ENCODE data around the gene MXI1.
"Not testable (repeated sequence)": the region's sequence is repeated elsewhere in the genome, so short reads cannot be mapped to it uniquely, and the experiment has no call there.

MXI1 gene

DNA sequence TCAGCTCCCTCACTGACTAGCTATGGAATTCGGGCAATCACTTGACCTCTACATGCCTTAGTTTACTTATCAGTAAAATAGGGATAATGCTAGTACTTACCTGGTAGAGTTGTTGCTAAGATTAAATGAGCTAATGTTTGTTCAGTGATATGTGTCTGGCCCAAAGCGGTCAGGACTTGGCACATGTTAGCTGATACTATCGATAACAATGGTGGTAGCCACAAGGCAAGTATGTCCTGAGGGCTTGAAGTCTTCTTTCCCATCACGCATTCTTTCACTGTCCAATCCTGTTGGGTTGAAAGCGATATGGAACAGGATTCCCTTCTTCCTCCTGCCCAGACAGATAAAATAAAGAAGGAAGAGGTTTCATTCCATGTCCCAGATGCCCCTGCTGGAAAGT, 25.5 kb upstream of the MXI1 start:
- DNase-seq: no peak

DNA sequence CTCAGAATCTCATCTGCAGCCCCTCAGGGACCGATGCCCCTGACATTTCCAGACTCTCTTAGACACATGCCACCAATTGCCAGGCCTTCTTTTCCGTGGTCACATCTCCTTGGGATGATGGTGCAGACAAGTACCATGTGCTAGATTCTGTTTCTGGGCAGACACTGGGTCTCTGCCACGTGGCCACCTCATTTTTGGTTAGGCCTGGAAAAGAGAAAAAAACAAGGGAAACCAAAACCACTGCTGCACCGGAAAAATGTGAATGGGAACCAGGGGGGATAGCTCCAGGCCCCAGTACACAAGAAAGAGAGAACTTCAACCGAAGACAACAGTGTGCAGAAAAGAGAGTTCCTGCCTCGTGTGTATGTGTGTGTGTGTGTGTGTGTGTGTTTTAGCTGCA, 23.0 kb upstream of the MXI1 start:
- DNase-seq: no peak

DNA sequence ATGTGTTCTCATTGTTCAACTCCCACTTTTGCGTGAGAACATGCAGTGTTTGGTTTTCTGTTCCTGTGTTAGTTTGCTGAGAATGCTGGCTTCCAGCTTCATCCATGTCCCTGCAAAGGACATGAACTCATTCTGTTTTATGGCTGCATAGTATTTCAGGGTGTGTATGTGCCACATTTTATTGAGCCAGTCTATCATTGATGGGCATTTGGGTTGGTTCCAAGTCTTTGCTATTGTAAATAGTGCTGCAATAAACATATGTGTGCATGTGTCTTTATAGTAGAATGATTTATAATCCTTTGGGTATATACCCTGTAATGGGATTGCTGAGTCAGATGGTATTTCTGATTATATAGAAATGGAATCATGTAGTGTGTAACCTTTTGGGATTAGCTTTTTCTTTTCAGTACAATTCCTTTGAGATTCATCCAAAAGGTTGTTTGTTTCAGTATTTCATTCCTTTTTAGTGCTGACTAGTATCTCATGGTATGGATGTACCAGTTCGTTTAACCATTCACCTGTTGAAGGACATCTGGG, 21.7 kb upstream of the MXI1 start:
- not testable (repeated sequence) for DNase-seq

DNA sequence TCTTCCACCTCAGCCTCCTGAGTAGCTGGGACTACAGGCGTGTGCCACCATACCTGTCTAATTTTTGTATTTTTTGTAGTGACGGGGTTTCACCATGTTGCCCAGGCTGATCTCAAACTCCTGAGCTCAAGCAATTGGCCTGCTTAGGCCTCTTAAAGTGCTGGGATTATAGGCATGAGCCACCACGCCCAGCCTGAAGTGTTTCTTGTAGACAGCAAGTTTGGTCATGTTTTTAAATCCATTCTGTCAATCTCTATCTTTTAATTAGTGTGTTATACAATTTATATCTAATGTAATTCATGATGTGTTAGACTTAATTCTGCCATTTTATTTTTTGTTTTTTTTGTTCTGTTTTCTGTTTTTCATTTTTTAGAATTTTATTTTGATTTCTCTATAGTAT, 17.2 kb upstream of the MXI1 start:
- peak; percentile 1 for DNase-seq

DNA sequence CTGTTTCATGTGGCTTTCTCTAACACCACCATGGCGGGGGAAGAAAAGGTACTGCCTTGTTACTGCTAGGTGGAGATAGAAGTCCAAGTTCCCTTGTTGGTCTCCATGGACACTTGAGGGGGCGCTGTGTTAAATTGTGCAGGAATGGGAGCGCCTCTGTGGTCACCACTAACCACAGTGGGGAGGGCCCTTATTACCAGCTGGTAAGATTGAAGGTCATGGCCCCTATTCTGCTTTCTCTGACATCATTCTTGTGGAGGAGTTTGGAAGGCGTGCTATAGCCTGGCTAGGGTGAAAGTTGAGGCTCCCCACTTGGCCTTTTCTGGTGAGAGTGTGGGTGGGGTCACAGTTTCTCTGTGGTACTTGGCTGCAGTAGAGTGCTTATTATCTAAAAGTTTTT, 14.9 kb upstream of the MXI1 start:
- peak; percentile 43 for DNase-seq

DNA sequence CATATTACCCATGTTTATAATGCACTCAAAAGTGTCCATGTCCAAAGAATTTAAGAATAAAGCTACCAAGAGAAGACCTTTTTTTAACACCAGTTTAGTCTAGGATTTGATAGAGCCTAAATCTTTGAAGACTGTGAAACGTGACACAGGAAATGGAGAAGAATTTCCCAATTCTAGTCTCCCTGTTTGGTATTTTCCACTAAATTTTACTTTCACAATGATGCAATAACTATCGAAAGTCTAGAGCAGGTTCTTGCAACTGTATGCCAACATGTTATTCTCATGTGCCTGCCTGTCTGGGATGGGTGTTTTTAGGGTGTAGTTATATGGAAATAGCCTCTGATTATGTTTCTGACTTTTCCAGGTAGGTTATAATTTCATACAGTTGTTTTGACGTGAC, 6.9 kb upstream of the MXI1 start:
- no peak for DNase-seq

DNA sequence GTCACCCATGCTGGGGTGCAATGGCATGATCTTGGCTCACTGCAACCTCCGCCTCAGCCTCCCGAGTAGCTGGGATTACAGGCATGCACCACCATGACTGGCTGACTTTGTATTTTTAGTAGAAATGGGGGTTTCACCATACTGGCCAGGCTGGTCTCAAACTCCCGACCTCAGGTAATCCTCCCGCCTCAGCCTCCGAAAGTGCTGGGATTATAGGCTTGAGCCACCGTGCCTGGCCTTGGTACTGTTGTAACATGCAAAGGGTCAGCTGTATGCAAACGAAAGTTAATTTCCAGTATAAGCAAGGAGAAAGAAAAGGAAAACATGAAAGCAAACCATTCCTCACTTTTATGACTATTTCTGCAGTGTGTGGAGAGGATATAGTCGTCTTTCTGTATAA, 6.4 kb upstream of the MXI1 start:
- DNase-seq: not testable (repeated sequence)

DNA sequence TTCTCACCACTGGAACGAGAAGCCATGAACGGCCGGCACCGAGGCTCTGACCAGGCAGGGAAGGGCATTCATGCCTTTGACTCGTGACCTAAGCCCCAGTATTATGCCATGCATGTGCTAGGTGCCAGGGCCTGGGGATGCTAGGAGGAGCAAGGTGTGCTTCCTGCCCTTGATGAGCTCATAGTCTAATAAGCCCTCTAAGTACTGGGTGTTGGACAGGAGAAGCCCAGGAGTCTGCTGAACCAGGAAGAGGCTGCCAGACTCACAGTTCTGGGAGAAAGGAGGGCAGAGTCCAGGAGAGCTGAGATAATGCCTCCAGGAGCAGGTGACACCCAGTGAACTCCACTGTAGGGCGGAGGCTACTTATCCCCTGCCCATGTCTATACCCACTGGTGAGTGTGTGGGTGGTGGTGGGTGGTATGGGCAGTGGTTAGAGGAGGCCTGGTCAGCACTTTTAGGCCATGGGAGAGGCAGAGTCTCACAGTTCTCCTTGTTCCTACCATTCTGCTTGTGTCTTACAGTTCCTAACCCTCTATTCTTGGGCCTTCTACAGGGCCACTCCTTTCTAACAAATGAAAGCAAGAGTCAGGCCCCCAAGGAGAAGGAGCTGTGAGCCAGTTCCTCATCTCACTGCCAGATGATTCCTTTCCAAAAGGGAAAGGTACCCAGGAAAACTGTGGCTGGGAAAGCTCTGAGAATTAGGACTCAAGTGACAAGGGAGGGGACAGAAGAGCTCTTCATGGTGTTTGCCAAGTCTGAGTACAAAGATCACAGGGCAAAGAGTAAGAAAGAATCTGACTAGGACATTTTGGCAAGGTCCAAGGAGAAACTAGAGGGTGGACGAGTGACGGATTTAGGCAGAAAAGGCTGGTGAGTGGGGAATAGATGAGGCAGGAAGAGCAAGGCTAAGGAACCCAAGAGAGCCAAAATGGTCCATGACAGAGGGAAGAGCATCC, 3.6 kb upstream of the MXI1 start:
- no peak for DNase-seq

DNA sequence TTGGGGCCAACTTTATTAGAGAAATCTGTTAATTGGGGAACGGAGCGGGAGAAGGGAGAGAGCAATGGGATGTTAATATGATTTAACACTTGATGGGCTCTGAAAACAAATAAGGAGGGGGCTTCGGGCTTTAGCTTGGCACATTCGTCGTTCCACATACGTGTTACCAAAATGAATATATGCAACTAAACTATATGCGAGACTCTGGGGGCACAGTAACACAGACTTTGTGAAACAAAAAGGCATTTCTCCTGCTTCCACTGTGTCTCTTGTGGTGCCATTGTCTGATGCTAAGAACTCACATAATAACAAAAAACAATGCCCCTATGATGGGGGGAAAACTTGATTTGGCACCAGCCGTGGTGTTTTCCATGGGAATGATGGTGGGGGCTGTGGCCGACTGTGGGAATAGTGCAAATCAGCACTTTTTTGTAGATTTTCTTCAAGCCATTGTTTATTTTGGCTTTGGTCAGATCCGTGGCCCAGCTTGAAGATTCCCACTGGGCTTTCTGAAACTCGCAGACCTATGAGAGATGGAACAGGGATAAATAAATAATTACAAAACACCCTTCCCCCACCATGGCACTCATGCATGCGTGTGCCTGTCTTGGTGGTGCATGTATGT, 2.2 kb upstream of the MXI1 start:
- DNase-seq: no peak

DNA sequence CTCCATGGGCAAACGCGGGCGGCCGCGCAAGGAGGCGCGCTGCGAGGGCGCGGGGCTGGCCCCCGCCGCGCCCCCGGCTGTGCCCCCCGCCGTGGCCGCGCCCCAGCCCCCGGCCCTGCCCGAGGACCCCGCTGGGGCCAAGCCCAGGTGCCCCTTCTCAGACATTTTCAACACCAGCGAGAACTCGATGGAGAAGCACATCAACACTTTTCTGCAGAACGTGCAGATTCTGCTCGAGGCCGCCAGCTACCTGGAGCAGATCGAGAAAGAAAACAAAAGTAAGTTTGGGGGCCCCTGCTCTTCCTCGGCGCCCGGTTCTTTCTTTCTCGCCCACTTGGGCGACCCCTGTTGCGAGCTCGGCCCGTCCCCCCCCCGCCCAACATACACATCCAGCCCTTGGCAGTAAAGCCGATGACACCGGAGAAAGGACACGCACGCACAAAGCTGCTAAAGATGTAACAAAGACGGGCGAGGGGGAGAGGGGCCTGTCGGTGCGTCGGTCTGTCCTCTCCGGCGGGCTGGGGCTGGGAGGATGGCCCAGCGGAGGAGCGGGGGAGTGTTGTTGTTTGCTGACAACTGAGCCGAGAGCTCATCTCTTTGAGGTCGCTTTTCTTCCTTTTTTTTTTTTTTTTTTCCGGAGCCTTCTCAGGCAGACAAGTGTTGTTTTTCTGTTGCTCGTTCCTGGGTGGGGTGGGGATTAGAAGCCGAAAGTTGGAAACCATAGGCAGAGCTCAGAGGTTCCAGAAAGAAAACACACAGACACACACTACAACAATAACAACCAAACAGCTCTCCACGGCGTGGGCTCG, 604 bp downstream of the MXI1 start:
- DNase-seq: peak; percentile 73

DNA sequence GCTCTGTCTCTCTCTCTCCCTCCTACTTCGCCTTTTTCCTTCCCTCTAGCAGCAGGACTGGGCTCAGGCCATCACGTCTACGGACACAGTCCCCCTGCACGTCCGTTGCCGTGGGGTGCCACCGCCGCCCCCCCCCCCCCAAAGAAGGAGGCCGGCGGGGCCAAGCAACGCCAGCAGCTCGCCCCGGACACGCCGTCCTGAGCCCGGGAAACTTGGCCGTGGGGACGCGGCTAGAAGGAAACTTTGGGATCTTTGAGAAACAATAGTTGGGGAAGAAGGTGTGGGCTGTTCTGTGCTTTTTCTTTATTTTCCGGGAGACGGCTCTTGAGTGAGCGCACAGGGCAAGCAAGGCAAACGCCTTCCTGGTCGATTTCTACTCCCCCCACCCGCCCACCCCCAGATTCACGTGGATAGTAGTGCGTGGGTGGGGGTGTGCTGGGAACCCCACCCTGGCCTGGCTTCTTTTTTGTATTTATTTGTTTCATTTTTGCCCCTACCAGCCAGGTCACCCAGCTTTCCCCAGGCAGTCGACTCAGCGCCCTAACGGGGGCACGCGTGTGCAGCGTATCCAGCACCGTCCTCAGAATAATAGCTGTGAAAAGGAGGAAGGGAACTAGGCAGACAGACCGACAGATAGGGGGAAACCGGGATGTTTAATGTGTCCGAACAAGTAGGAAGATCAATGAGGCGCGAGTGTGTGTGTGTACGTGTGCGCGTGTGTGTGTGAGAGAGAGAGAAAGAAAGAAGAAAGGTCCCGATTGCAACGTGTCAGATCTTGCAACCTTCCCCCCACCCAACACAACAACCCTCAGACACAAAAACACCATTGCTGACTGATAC, 1.4 kb downstream of the MXI1 start:
- no peak for DNase-seq

DNA sequence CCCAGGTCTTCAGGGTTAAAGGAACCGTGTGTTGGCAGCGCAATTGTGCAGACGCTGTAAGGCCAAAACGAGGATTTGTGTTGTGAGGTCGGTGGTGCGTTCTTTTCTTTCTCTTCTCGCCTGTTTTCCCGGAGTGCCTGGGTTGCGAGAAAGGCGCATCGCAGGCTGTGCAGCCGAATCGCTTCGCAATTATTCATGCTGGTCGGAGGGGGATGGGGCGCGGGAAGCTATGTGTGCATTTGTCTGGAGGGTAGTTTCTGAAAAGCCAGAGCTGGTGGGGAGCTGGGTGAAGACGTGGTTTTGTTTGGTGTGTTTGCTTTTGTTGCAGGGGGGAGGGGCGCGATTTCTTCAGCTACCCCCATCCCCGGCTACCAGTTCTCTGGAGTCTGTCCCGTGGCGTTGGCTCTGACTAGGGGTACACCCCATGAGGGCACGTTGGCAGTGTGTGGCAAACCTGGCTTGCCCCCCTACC, 2.1 kb downstream of the MXI1 start:
- DNase-seq: no peak

DNA sequence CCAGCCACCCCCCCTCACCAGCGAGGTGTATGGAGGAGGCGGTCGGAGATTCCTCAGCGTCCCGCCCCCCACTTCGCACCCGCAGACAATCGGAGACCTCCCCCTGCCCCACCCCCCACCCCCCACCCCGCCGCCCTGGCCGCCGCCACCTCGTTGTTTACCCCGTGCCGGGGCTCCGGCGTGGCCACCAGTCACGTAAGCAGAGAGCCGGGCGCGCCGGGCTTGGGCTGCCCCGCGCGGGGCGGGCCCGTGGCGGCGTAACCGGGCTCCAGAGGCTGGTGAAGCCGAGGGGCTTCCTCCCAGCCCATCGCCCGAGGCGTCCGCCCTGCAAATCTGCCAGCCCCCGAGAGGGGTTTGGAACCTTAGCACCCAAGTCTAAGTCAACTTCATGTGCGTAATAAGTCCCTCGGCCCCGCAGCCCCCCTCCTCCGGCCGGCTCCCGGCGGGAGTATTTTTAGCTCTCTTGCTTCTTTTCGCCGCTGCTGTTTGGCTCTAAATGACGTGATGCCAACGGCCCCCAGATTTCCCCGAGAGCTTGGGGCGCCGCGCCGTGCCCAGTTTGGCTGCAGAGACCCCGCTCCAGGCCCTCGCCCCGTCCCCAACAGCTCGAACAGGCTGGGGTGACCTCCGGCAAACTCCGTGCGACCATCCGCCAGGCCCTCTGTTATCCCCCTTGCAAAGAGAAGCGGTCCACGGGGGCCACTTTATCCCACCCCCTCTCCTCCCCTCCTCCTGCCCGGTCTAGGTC, 2.7 kb downstream of the MXI1 start:
- DNase-seq: peak; percentile 78

DNA sequence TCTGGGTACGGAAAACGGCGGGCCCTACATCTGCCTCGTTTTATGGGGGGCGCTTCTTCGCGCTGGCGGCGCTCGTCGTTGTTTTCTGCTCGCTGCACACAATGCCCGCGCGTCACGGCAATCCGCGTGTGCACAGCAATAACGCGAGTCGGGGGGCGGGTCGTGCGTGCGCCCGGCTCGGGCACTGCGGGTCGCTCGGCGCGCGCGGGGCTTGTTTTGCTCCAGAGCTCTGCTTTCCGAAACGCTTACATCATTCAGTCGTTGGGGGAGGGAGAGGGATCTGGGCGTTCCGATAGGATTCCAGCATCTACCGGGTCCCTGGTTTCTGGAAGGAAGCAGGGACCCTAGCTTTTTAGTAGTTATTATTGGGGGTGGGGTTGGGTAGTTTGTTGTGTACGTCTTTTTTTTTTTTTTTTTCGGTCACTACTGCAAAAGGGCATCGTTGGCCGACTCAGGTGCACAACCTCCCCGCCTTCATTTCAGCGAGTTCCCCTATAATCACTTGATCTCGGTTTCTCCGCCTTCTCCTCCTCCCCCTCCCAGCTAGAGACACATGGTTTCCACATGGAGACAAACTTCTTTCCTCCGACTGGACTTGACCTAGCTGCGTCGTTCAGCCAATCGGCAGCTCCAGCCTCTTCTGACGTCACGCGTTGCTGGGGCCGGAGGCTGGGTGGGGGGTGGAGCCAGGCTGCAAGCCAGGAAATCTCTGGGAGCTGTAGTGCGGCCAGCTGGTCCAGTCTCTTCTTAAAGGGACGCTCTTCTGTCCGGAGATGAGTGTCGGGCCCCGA, 3.5 kb downstream of the MXI1 start:
- peak; percentile 96 for DNase-seq

DNA sequence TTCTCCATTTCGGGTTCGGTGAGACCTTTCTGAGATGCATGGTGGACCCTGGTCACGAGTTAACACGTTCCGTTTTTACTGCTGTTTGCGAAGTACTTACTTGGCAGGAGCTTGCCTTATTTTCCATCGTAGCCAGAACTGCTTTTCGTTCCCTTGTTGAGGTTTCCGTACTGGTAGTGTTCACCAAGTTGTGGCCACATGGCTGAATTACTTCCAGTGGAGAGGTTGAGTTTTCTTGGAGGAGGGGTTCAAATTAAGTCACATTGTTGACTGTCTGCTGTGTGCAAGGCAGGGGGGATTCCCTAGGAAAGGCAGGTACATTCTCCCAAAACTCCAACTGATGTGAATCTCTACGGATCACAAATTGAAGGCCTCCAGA, 4.0 kb downstream of the MXI1 start:
- no peak for DNase-seq

DNA sequence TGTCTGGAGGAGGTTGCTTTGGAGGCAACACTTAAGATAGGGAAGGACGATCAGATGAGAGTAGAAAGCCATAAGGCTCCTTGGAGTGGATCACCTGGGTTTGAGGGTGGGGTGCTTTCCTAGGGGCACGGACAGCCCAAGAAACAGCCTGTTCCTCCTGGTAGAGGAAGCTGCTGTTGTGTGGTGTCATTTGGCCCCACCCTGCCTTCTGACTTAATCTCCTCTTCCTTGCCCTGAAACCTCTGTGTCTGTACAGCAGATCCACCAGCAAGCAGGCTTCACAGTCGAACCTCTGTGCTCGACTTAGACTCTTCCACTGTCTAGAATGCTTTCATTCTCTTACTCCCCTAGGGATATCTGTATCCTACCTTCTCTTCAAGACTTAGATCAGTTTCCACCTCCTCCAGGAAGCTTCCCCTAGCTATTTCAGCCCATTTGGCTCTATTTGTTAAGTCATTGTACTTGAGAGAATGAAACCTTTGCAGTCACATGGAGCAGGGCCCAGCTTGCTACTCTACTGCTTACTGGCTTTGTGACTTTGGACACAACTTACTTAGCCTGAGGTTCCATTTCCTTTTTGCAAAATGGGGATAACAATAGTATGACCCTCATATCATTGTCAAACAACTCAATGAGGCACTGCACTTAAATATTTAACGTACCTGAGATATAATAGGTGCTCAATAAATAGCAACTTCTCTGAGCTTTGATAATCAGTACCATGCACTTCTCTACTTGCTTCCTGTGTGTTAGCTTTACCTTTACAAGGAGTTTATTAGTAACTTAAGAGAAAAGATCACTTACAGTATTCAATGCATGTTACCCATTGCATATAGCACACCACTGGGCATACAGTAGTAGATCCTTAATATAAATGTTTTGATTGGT, 5.0 kb downstream of the MXI1 start:
- DNase-seq: no peak

DNA sequence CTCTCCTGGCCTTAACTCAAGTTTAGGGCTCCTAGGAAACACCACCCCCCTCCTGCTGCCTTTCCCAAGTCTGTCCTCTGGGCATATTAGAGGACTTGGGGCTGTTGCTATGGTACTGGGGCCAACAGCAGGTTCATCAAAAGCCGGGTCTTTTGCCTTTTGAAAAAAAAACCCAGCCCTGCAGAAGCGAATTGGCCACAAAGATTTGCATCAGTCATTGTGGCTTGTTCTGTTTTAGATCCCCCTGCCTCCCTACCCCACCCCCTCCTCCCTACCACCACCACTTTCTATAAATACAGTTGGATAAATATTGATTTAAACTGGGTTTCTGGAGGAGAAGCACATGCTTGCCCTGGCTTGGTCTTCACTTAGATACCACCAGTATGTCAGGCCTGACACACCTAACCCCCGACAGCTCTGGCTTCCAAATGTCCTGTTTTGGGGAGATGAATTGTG, 7.0 kb downstream of the MXI1 start:
- DNase-seq: no peak

DNA sequence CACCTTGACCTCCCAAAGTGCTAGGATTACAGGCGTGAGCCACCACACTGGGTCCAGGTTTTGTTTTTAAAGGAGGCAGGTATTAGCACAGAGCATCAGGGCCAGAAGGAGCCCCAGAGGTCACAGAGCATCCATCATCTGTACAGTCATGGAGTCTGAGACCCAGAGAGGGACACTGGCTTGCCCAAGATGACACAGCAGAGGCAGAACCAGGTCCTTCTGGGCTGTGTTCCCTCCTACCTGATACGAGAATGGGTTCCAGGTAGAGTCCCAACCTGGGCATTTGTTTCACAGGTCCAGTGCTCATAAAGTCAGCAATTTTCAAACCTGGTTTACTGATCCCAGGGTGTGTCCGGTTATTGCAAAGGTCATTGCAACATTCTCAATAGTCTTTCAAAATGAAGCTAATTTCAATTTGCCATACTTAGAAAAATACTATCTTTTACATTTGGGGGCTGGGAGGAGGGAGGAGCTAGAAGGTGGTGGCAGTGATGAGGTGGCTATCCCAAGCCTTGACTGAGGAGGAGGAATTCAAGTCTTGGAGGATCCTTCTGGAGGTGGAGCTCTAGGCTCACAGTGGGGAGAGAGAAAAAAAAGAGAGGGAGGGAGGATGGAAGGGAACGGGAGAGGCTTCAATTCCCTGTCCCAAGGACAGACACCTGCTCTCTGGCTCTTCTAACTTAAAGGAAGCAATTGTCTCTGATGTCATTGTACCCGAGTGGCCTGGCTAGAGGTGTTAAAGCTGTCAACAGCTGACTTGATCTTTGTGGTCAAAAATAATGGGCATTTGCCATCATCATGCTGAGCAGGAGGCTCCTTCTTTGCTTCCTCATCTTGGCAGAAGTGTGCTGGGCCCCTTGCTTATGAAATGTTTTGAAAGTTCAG, 8.1 kb downstream of the MXI1 start:
- DNase-seq: no peak

Data from activated CD8-positive, alpha-beta memory T cell treated with anti-CD3 and anti-CD28 coated beads, Interleukin-2, amount 50 U/mL, for 48 hours (primary cell).